Activated B cell treated with CpG ODN at 0.5 μM for 24 hours (primary cell): ENCODE data around the gene RCAN1. TPM values are rescaled to one million over a fixed set of nuclear protein-coding genes. Genes with fewer than 3 reads are reported as not detected.
"Not testable (repeated sequence)": the region's sequence is repeated elsewhere in the genome, so short reads cannot be mapped to it uniquely, and the experiment has no call there.

ENCODE experiments used
- ATAC-seq: fragments of 200-7000 bp; cut with Tn5 transposase; one replicate; pipeline ENCODE4 v1.10.0; 2021; ENCODE audit warnings: low read depth, mild to moderate bottlenecking, moderate library complexity
- CTCF ChIA-PET: fragments of 350-600 bp; sonication (Branson Sonifier 250); formaldehyde crosslinking; loops from one replicate; lab custom pipeline; 2021; ENCODE audit warnings: antibody characterized with exemption; lab: Charles Lee
- POLR2A ChIA-PET: fragments of 350-600 bp; sonication (Branson Sonifier 250); formaldehyde crosslinking; loops from one replicate; lab custom pipeline; 2021; ENCODE audit warnings: antibody characterized with exemption; lab: Charles Lee
- DNase-seq: peaks from one replicate; pipeline ENCODE4 v3.0.0; 2022
- H3K27ac Mint-ChIP-seq: one replicate; pipeline ENCODE4 v1.8.0; 2020; ENCODE audit warnings: mixed read lengths
- H3K27me3 Mint-ChIP-seq: one replicate; pipeline ENCODE4 v1.8.0; 2021; ENCODE audit warnings: mixed read lengths
- H3K36me3 Mint-ChIP-seq: one replicate; pipeline ENCODE4 v1.8.0; 2021; ENCODE audit warnings: low read depth, mixed read lengths
- H3K4me1 Mint-ChIP-seq: one replicate; pipeline ENCODE4 v1.8.0; 2021; ENCODE audit warnings: mixed read lengths
- H3K4me3 Mint-ChIP-seq: one replicate; pipeline ENCODE4 v1.8.0; 2020; ENCODE audit warnings: mild to moderate bottlenecking, mixed read lengths
- H3K9me3 Mint-ChIP-seq: one replicate; pipeline ENCODE4 v1.8.0; 2020; ENCODE audit warnings: mixed read lengths
- intact Hi-C: fragments of 100-400 bp; cut with micrococcal nuclease; formaldehyde crosslinking; loops from one replicate; pipeline ENCODE4 v1.15.1; 2024
- total RNA-seq: library from RNA; stranded (reverse); gene quantifications from 2 replicates; pipeline ENCODE4 v1.2.3, GENCODE V29; 2022
- TF ChIP-seq, protein P1 (sequence below): fragments of 200-600 bp; IDR thresholded peaks from one replicate; pipeline ENCODE4 v1.8.0; 2022; ENCODE audit warnings: antibody characterized with exemption, mild to moderate bottlenecking

Gene RCAN1
- total RNA-seq, 1 donor from 2014 or later, result 5.8 TPM

GRCh38 chr21:34609933-34610549, 4.9 kb downstream of the RCAN1 start:
- no peaks in the 10 kb centered on the region for H3K27me3 Mint-ChIP-seq
- H3K27ac Mint-ChIP-seq, result no peak overlapping the region
- ATAC-seq (no peak), DNase-seq (no peak)
- ChIA-PET POLR2A (interaction anchor here (0.6 kb wide), 1 partner anchor 1838 kb away, joined by 3 read pairs; the partner anchor contains the start of gene PAXBP1), CTCF (no interaction called here)
- H3K9me3 Mint-ChIP-seq, result no peaks in the 10 kb centered on the region
- H3K36me3 Mint-ChIP-seq, result no peaks in the 10 kb centered on the region
- H3K4me1 Mint-ChIP-seq, result peaks cover 5% of the 10 kb centered on the region
- TF ChIP-seq, protein P1, sequence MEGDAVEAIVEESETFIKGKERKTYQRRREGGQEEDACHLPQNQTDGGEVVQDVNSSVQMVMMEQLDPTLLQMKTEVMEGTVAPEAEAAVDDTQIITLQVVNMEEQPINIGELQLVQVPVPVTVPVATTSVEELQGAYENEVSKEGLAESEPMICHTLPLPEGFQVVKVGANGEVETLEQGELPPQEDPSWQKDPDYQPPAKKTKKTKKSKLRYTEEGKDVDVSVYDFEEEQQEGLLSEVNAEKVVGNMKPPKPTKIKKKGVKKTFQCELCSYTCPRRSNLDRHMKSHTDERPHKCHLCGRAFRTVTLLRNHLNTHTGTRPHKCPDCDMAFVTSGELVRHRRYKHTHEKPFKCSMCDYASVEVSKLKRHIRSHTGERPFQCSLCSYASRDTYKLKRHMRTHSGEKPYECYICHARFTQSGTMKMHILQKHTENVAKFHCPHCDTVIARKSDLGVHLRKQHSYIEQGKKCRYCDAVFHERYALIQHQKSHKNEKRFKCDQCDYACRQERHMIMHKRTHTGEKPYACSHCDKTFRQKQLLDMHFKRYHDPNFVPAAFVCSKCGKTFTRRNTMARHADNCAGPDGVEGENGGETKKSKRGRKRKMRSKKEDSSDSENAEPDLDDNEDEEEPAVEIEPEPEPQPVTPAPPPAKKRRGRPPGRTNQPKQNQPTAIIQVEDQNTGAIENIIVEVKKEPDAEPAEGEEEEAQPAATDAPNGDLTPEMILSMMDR, result no peak
- no peak overlapping the region for H3K4me3 Mint-ChIP-seq
- intact Hi-C loops, result loop anchor here (5.0 kb wide), 1 partner anchor 63 kb away; no protein-coding TSS in a partner anchor

GRCh38 chr21:34609244-34609932, 5.5 kb downstream of the RCAN1 start:
- Mint-ChIP-seq H3K9me3 (no peaks in the 10 kb centered on the region), H3K4me3 (no peak overlapping the region), H3K27ac (no peak overlapping the region), H3K4me1 (peaks cover 5% of the 10 kb centered on the region), H3K27me3 (no peaks in the 10 kb centered on the region), H3K36me3 (no peaks in the 10 kb centered on the region)
- CTCF ChIA-PET, result interaction anchor here (1.1 kb wide), 1 partner anchor 262 kb away, joined by 3 read pairs; no protein-coding TSS in a partner anchor
- ATAC-seq (no peak), DNase-seq (no peak)
- intact Hi-C loops, result no loop called here
- POLR2A ChIA-PET, result no interaction called here
- TF ChIP-seq, protein P1, result no peak

DNA sequence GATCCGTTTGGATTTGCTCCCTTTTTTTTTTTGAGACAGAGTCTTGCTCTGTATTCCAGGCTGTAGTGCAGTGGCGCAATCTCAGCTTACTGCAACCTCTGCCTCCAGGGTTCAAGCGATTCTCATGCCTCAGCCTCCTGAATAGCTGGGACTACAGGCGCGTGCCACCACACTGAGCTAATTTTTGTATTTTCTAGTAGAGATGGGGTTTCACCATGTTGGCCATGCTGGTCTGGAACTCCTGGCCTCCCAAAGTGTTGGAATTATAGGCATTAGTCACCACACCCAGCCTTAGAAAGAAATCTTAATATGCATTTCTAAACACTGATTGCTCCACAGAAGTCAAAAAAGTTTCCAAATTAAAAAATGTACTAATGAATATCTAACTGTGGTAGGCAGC, 7.5 kb downstream of the RCAN1 start:
- CTCF ChIA-PET, result interaction anchor here (0.8 to 0.9 kb wide), 2 partner anchors 259 to 684 kb away, joined by 3 read pairs; no protein-coding TSS in a partner anchor
- H3K36me3 Mint-ChIP-seq, H3K27ac Mint-ChIP-seq, POLR2A ChIA-PET, DNase-seq, H3K9me3 Mint-ChIP-seq, ATAC-seq, intact Hi-C loops, H3K4me1 Mint-ChIP-seq, H3K27me3 Mint-ChIP-seq, H3K4me3 Mint-ChIP-seq: not testable (repeated sequence)

DNA sequence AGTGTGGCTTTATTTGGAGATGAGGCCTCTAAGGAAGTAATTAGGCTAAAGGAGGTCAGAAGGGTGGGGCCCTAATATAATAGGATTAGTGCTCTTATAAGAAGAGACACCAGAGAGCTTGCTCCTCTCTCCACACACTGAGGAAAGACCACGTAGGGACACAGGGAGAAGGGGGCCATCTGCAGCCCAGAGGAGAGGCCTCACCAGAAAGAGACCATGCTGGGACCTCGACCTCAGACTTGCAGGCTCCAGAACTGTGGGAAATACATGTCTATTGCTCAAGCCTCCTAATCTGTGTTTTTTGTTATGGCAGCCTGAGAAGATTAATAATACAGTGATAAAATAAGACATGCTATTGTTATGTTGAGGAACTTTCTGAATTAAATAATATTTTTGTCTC, 8.3 kb downstream of the RCAN1 start:
- Mint-ChIP-seq H3K4me1 (no peaks in the 10 kb centered on the region), H3K36me3 (no peaks in the 10 kb centered on the region), H3K9me3 (no peaks in the 10 kb centered on the region), H3K27me3 (no peaks in the 10 kb centered on the region), H3K27ac (no peak overlapping the region), H3K4me3 (no peak overlapping the region)
- POLR2A ChIA-PET, result no interaction called here
- intact Hi-C loops, result no loop called here
- CTCF ChIA-PET, result interaction anchor here (0.8 kb wide), 1 partner anchor 258 kb away, joined by 3 read pairs; no protein-coding TSS in a partner anchor
- TF ChIP-seq, protein P1, result no peak
- ATAC-seq (no peak), DNase-seq (no peak)

DNA sequence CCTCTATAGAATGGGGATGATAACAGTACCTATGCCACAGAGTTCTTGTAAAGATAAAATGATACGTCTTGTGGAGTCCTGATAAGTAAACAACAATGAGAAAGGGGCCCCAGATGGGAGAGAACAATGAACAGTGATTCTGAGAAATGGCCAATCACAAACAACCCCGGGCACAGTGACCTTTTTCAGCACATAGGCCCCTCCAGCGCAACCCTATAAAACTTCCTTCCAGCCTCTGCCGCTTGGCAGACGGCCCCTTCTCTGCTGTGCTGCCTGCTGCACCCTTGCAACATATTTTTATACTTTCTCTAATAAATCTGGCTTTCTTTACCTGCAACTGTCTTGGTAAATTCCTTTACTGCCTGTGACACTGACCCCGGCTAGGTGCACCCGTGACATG, 8.9 kb downstream of the RCAN1 start:
- TF ChIP-seq, protein P1, result no peak
- no peak overlapping the region for H3K4me3 Mint-ChIP-seq
- H3K4me1 Mint-ChIP-seq, result no peaks in the 10 kb centered on the region
- CTCF ChIA-PET, result no interaction called here
- H3K9me3 Mint-ChIP-seq, result no peaks in the 10 kb centered on the region
- POLR2A ChIA-PET, result no interaction called here
- DNase-seq (no peak), ATAC-seq (no peak)
- no peak overlapping the region for H3K27ac Mint-ChIP-seq
- H3K36me3 Mint-ChIP-seq, result no peaks in the 10 kb centered on the region
- H3K27me3 Mint-ChIP-seq, result no peaks in the 10 kb centered on the region
- intact Hi-C loops, result no loop called here

DNA sequence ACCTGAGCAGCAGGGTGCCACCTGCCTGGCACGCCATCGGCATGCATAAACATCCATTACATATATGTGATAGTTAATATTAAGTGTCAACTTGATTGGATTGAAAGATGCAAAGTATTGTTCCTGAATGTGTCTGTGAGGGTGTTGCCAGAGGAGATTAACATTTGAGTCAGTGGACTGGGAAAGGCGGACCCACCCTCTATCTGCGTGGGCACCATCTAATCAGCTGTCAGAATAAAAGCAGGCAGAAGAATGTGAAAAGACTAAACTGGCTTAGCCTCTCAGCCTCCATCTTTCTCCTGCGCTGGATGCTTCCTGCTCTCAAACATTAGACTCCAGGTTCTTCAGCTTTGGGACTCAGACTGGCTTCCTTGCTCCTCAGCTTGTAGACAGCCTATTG, 10.0 kb downstream of the RCAN1 start:
- H3K36me3 Mint-ChIP-seq, H3K9me3 Mint-ChIP-seq, H3K27ac Mint-ChIP-seq, intact Hi-C loops, CTCF ChIA-PET, H3K4me3 Mint-ChIP-seq, H3K4me1 Mint-ChIP-seq, H3K27me3 Mint-ChIP-seq, ATAC-seq, DNase-seq: not testable (repeated sequence)
- POLR2A ChIA-PET, result interaction anchor here (0.6 kb wide), 1 partner anchor 26 kb away, joined by 3 read pairs; no protein-coding TSS in a partner anchor
